ENCODE results near the gene SPDYE11.
A peak's percentile ranks its signal among the peaks of the same experiment; 100 is the strongest.
"Not testable (repeated sequence)": the region's sequence is repeated elsewhere in the genome, so short reads cannot be mapped to it uniquely, and the experiment has no call there.

SPDYE11 gene, protein sequence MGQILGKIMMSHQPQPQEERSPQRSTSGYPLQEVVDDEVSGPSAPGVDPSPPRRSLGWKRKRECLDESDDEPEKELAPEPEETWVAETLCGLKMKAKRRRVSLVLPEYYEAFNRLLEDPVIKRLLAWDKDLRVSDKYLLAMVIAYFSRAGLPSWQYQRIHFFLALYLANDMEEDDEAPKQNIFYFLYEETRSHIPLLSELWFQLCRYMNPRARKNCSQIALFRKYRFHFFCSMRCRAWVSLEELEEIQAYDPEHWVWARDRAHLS

DNA sequence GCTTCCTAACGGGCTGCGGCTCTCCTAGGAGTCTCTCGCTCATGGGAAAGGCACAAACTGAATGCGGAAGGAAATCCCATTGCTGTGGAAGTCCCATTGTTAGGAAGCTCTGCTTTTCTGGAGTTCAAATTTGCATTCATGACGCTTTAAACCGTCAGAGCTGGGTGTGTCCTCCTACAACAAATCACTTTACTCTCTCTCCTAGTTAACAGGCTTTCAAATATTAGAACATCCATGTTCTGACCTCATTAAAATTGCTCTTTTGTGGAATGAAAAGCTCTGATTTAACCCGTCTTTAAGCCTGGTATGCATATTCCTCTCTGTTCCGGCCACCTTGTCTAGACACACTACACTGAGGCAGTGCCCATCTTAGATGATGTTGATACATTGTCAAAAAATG lies at the start of gene SPDYE11:
TSS of gene SPDYE11 (minus strand) at position 101 of the 400 bp plus-strand sequence. CDS start 1,800 bp downstream, outside the sequence.
- not testable (repeated sequence) for H3K27ac ChIP-seq

DNA sequence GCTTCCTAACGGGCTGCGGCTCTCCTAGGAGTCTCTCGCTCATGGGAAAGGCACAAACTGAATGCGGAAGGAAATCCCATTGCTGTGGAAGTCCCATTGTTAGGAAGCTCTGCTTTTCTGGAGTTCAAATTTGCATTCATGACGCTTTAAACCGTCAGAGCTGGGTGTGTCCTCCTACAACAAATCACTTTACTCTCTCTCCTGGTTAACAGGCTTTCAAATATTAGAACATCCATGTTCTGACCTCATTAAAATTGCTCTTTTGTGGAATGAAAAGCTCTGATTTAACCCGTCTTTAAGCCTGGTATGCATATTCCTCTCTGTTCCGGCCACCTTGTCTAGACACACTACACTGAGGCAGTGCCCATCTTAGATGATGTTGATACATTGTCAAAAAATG lies 28.2 kb upstream of the SPDYE11 start, which contains the start of gene SPDYE9:
TSS of gene SPDYE9 (minus strand) at position 101 of the 400 bp plus-strand sequence. CDS start 1,800 bp downstream, outside the sequence.
- not testable (repeated sequence) for H3K27ac ChIP-seq

DNA sequence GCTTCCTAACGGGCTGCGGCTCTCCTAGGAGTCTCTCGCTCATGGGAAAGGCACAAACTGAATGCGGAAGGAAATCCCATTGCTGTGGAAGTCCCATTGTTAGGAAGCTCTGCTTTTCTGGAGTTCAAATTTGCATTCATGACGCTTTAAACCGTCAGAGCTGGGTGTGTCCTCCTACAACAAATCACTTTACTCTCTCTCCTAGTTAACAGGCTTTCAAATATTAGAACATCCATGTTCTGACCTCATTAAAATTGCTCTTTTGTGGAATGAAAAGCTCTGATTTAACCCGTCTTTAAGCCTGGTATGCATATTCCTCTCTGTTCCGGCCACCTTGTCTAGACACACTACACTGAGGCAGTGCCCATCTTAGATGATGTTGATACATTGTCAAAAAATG lies 28.0 kb downstream of the SPDYE11 start, which contains the start of gene SPDYE8:
TSS of gene SPDYE8 (minus strand) at position 101 of the 400 bp plus-strand sequence. CDS start 1,800 bp downstream, outside the sequence.
- not testable (repeated sequence) for H3K27ac ChIP-seq

DNA sequence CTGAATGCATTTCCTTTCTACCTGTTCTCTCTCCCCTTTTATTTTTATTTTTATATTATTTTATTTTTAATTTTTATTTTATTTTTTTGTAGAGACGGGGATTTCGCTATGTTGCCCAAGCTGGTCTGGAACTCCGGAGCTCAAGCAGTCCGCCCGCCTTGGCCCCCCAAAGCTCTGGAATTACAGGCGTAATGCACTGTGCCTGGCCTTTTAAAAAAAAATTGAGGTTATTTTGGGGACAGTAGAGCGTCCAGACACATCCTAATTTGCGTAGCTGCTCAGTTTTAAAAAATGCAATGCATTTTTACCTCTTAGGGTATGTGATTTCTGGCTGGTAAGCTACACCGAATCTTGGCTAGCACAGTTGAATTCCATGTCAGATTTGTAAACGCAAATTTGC lies 51.2 kb downstream of the SPDYE11 start:
- peak overlapping the region; percentile 71; the same call in 1 of the 2 replicates for H3K27ac ChIP-seq

DNA sequence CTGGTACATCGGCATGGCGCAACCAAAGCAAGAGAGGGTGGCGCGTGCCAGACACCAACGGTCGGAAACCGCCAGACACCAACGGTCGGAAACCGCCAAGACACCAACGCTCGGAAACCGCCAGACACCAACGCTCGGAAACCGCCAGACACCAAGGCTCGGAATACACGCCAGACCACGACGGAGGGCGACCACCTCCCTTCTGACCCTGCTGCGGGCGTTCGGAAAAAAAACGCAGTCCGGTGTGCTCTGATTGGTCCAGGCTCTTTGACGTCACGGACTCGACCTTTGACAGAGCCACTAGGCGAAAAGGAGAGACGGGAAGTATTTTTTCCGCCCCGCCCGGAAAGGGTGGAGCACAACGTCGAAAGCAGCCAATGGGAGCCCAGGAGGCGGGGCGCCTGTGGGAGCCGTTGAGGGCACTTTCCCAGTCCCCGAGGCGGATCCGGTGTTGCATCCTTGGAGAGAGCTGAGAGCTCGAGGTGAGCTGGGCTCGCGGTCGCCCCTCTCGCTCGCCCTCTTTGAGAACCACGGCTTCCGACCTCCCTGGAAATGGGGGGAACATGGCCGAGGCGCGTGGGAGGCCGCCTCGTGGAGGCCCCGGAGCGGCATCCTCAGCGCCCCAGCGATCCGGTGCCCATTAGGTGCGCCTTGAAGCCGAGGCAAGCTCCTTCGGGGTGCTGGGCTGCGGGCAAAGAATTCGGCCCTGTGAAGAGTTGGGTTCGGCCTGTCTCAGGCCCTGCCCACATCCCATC lies 51.8 kb downstream of the SPDYE11 start:
- peak overlapping the region; percentile 71 for H3K27ac ChIP-seq

DNA sequence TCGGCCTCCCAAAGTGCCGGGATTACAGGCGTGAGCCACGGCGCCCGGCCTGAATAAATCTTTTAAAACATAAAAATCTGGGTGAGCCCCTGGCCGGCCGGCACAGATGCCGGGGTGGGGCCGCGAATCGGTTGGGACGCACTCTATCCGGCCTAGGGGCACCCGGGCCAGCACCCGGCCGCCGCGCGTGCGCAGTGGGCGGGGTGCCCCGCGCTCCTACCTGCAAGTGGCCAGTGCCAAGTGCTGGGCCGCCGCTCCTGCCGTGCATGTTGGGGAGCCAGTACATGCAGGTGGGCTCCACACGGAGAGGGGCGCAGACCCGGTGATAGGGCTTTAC lies 52.4 kb downstream of the SPDYE11 start:
- H3K27ac ChIP-seq, result peak overlapping the region; percentile 71

DNA sequence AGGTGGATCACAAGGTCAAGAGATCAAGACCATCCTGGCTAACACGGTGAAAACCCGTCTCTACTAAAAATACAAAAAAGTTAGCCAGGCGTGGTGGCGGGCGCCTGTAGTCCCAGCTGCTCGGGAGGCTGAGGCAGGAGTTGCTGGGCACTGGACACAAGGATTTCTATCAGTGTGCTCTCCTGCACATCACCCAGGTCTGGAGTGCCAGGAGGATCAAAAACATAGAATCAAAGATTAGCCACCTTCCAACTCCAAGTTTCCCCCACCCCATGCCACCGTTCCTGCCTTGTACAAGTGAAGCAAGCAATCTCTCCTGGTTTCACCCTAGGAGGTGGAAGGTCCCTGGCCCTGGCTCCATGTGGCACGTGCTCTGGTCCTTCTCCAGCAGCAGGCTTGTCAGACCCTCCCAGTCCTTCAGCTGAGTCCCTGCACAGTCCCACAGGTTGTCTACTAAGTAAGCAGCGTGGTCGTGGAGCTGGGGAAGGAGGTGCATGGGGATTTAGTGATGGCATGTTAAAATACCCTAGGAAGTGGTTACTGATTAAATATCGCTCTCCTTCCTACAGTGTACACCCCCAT lies 59.7 kb downstream of the SPDYE11 start:
- not testable (repeated sequence) for H3K27ac ChIP-seq

Data from VCaP (cell line).